NB4 (cell line): Measurements from ENCODE around the gene NCAPG2.

Experiments
- MYC ChIP-seq: IDR thresholded peaks from 2 replicates; pipeline ENCODE4 v1.6.1; 2011; ENCODE audit warnings: low read depth, low read length
- POLR2A ChIP-seq: IDR thresholded peaks from 2 replicates; pipeline ENCODE4 v1.6.1; 2011; ENCODE audit warnings: mild to moderate bottlenecking; ENCODE audit not compliant: insufficient read length; ENCODE audit errors: extremely low read depth
- TF ChIP-seq, protein P1 (sequence below): IDR thresholded peaks from one replicate; pipeline ENCODE4 v1.5.1; 2012; ENCODE audit warnings: low read depth, low read length
- TF ChIP-seq, protein P2 (sequence below): IDR thresholded peaks from 2 replicates; pipeline ENCODE4 v1.6.1; 2011; ENCODE audit warnings: low read depth, low read length

DNA sequence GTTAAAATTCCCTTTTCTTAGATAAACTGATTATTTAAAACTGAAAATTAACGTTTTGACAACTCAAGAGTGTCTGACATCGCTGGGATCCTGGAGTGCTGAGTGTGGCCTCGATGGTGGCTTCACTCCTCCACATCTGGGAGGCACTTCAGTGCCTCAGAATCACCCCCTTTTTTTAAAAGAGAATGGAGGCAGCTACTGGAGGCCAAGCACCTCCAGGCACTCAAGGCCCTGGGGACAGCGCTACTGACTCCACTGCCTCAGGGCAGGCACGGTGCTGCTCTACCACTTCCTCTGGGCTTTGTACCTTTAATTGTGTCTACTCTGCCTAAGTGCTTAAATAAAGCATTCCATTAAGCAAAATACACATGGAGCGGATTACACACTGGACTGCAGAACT lies 27.2 kb upstream of the NCAPG2 start:
- TF ChIP-seq POLR2A (no peak), MYC (no peak)
- TF ChIP-seq, protein P1, sequence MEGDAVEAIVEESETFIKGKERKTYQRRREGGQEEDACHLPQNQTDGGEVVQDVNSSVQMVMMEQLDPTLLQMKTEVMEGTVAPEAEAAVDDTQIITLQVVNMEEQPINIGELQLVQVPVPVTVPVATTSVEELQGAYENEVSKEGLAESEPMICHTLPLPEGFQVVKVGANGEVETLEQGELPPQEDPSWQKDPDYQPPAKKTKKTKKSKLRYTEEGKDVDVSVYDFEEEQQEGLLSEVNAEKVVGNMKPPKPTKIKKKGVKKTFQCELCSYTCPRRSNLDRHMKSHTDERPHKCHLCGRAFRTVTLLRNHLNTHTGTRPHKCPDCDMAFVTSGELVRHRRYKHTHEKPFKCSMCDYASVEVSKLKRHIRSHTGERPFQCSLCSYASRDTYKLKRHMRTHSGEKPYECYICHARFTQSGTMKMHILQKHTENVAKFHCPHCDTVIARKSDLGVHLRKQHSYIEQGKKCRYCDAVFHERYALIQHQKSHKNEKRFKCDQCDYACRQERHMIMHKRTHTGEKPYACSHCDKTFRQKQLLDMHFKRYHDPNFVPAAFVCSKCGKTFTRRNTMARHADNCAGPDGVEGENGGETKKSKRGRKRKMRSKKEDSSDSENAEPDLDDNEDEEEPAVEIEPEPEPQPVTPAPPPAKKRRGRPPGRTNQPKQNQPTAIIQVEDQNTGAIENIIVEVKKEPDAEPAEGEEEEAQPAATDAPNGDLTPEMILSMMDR = no peak
- TF ChIP-seq, protein P2, sequence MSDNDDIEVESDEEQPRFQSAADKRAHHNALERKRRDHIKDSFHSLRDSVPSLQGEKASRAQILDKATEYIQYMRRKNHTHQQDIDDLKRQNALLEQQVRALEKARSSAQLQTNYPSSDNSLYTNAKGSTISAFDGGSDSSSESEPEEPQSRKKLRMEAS = no peak
